ENCODE measurements around the gene BLMH.

- TF ChIP-seq POLR2A (IDR thresholded peaks at IDR 0.05), result no peak
- no peak for TF ChIP-seq CTCF (IDR thresholded peaks at IDR 0.05)
- no peak for TF ChIP-seq POLR2AphosphoS5 (IDR thresholded peaks at IDR 0.05)
Measured at GRCh38 chr17:30334421-30334820, 42.7 kb upstream of the BLMH start.
